Progenitor cell of endocrine pancreas (in vitro differentiated cells): Measurements from ENCODE around the gene GATA5. TPM values are rescaled to one million over a fixed set of nuclear protein-coding genes. Genes with fewer than 3 reads are reported as not detected.

ENCODE experiments used
- DNase-seq: peaks from one replicate; pipeline ENCODE4 v3.0.0; 2021; ENCODE audit warnings: low spot score; ENCODE audit not compliant: unreplicated experiment
- H3K27ac Mint-ChIP-seq: 2 replicates; pipeline ENCODE4 v1.8.0; 2021; ENCODE audit warnings: mild to moderate bottlenecking, moderate library complexity, mixed read lengths
- H3K27me3 Mint-ChIP-seq: 2 replicates; pipeline ENCODE4 v1.8.0; 2021; ENCODE audit warnings: mixed read lengths
- H3K36me3 Mint-ChIP-seq: 2 replicates; pipeline ENCODE4 v1.8.0; 2022; ENCODE audit warnings: mixed read lengths; ENCODE audit not compliant: insufficient read depth
- H3K4me1 Mint-ChIP-seq: 2 replicates; pipeline ENCODE4 v1.8.0; 2021; ENCODE audit warnings: low read depth, mixed read lengths
- H3K4me3 Mint-ChIP-seq: 2 replicates; pipeline ENCODE4 v1.8.0; 2021; ENCODE audit warnings: low read depth, mild to moderate bottlenecking, moderate library complexity, mixed read lengths
- H3K9me3 Mint-ChIP-seq: 2 replicates; pipeline ENCODE4 v1.8.0; 2021; ENCODE audit warnings: low read depth, mixed read lengths
- CTCF ChIP-seq: fragments of 200-600 bp; sonication (generic); IDR thresholded peaks from one replicate; pipeline ENCODE4 v1.5.0; 2021; ENCODE audit warnings: antibody characterized with exemption, mild to moderate bottlenecking; ENCODE audit not compliant: unreplicated experiment
- total RNA-seq: library from RNA; stranded (reverse); gene quantifications from 2 replicates; pipeline ENCODE4 v1.2.1, GENCODE V29; 2021

Gene GATA5
- total RNA-seq, 1 donor from 2014 or later, result 3.8 TPM

- Mint-ChIP-seq H3K4me1 (peaks cover 11% of the 10 kb centered on the region), H3K4me3 (no peak overlapping the region), H3K9me3 (no peaks in the 10 kb centered on the region), H3K36me3 (no peaks in the 10 kb centered on the region), H3K27me3 (peaks cover 26% of the 10 kb centered on the region), H3K27ac (no peak overlapping the region)
- DNase-seq, result no peak
- TF ChIP-seq CTCF, result no peak
Observed at GRCh38 chr20:62470001-62470400, 5.8 kb downstream of the GATA5 start.

- no peak for DNase-seq
- Mint-ChIP-seq H3K27me3 (peaks cover 22% of the 10 kb centered on the region), H3K9me3 (no peaks in the 10 kb centered on the region), H3K4me3 (no peak overlapping the region), H3K36me3 (no peaks in the 10 kb centered on the region), H3K27ac (no peak overlapping the region), H3K4me1 (peaks cover 11% of the 10 kb centered on the region)
- TF ChIP-seq CTCF, result no peak
Observed at GRCh38 chr20:62469352-62469751, 6.4 kb downstream of the GATA5 start.

GRCh38 chr20:62466806-62467537, 8.8 kb downstream of the GATA5 start:
- Mint-ChIP-seq H3K9me3 (no peaks in the 10 kb centered on the region), H3K4me1 (peaks cover 5% of the 10 kb centered on the region), H3K27ac (no peak overlapping the region), H3K36me3 (no peaks in the 10 kb centered on the region), H3K4me3 (no peak overlapping the region), H3K27me3 (peaks cover 13% of the 10 kb centered on the region)
- DNase-seq, result no peak
- TF ChIP-seq CTCF, result no peak

GRCh38 chr20:62466072-62466760, 9.6 kb downstream of the GATA5 start:
- no peak overlapping the region for H3K27ac Mint-ChIP-seq
- H3K36me3 Mint-ChIP-seq, result no peaks in the 10 kb centered on the region
- no peak for TF ChIP-seq CTCF
- peaks cover 13% of the 10 kb centered on the region for H3K27me3 Mint-ChIP-seq
- no peaks in the 10 kb centered on the region for H3K9me3 Mint-ChIP-seq
- H3K4me1 Mint-ChIP-seq, result peaks cover 5% of the 10 kb centered on the region
- H3K4me3 Mint-ChIP-seq, result no peak overlapping the region
- no peak for DNase-seq

GRCh38 chr20:62464990-62465389, 10.8 kb downstream of the GATA5 start:
- Mint-ChIP-seq H3K36me3 (no peaks in the 10 kb centered on the region), H3K9me3 (no peaks in the 10 kb centered on the region), H3K4me3 (no peak overlapping the region), H3K27ac (no peak overlapping the region), H3K27me3 (peaks cover 9% of the 10 kb centered on the region), H3K4me1 (peaks cover 2% of the 10 kb centered on the region)
- DNase-seq, result no peak
- TF ChIP-seq CTCF, result no peak
